RWPE1 (cell line): ENCODE measurements around the gene DOP1A.

Experiments used
- CTCF ChIA-PET: fragments of 350-600 bp; sonication (Branson Sonifier 250); formaldehyde crosslinking; extraction: SDS; loops from one replicate; lab custom pipeline; 2021; lab: Yijun Ruan, JAX
- POLR2A ChIA-PET: fragments of 400-600 bp; formaldehyde crosslinking; extraction: SDS; loops from one replicate; lab custom pipeline; 2020; ENCODE audit warnings: antibody characterized with exemption; ENCODE audit not compliant: low non-redundant PET; lab: Yijun Ruan, JAX
- DNase-seq: peaks from one replicate; pipeline ENCODE4 v3.0.0; 2012; ENCODE audit warnings: low spot score
- H3K27ac ChIP-seq: fragments of 450-650 bp; 2 replicates; pipeline ENCODE4 v1.5.1; 2017
- TF ChIP-seq, protein P1 (sequence below): fragments of 450-650 bp; conservative IDR thresholded peaks from 2 replicates; pipeline ENCODE4 v1.5.1; 2017; ENCODE audit warnings: low read depth, mild to moderate bottlenecking

Gene DOP1A

DNA sequence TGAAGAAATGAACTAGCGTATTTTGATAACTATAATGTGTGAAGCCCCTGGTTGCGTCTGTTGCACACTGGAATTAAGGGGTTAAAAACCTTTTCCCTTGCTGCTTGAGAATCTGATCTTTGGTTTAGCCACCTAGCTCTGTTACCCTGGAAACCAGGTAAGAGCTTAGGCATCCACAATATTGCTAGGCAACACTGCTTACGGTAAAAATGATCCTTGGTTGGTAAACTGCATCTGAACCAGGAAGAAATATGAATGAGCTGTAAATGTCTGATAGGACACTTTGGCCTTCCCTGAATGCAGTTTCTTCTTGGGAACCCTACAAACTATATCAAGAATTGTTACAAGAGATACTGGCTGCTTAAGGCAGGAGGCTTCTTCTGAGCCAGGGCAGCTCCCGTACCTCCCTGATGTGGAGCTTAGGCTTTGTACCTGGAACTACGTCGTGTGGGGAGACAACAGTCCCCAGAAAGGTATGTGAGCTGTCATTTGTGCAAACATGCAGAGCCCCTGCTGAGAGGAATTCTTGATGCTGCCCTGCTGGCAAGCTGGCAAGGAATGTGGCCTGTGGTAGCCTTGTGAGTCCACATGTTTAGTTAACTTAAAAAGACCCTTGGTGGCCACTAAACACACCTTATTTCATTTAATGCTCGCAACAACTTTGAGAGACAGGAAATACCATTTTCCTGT, 20.3 kb upstream of the DOP1A start:
- TF ChIP-seq, protein P1, sequence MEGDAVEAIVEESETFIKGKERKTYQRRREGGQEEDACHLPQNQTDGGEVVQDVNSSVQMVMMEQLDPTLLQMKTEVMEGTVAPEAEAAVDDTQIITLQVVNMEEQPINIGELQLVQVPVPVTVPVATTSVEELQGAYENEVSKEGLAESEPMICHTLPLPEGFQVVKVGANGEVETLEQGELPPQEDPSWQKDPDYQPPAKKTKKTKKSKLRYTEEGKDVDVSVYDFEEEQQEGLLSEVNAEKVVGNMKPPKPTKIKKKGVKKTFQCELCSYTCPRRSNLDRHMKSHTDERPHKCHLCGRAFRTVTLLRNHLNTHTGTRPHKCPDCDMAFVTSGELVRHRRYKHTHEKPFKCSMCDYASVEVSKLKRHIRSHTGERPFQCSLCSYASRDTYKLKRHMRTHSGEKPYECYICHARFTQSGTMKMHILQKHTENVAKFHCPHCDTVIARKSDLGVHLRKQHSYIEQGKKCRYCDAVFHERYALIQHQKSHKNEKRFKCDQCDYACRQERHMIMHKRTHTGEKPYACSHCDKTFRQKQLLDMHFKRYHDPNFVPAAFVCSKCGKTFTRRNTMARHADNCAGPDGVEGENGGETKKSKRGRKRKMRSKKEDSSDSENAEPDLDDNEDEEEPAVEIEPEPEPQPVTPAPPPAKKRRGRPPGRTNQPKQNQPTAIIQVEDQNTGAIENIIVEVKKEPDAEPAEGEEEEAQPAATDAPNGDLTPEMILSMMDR = no peak
- H3K27ac ChIP-seq = no peak overlapping the region
- ChIA-PET POLR2A (no interaction called here), CTCF (interaction anchor here (0.6 to 1.7 kb wide), 2 partner anchors 11 to 18 kb away, joined by 3 to 7 read pairs; partner anchors contain the start of gene UBE3D)
- DNase-seq = no peak

DNA sequence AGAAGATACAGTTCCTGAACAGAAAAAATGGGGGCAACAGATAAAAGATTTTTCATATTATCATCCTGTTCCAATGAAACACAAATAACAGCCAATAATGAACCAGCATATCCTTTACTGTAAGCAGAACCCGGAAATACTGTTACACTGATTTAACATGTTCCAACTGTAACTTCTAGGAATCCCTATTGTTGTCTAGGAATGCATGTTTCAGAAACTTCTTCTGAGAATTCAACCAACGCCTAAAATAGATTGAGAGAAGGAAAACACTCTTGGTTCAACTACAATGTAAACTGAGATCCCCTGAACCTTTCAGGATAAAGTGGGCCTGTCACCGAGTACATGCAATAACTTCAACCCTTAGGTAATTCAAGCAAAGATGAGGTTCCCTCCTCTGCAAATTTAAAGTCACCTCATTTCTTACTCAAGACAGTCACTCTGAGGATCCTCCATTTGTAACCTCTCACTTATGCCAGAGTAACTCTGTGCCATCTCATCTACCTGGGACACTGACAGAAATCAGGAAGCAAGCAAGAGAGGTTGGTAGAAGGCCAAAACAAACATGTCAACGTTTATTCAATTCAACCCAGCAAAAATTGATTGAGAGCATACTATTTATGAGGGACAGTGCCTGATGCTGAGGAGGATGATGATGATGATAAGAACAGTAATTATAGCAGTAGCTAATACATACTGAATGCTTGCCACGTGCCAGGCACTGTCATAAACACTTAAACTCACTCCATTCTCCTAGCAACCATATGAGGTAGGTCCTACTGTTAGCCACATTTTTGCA, 15.9 kb upstream of the DOP1A start:
- ChIA-PET POLR2A (no interaction called here), CTCF (no interaction called here)
- TF ChIP-seq, protein P1 = no peak
- DNase-seq = no peak
- no peak overlapping the region for H3K27ac ChIP-seq

DNA sequence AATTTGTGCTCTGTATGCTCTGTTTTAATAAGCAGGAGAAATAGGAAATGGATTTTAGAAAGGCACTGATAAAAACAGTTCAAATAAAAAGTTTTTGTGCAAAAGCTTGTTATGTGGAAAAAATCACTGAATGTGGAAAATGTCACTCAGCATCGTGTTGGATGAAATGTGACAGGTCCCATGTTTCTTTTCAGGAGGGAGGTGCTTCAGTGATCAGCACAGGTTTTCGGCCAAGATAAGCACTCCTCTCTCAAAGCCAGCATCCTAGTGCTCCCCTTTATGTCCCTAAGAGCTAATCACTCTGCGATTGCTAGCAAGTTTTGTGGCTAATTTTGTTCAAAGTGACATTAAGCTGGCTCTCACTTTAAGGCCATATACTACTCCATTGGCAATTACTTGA, 13.8 kb upstream of the DOP1A start:
- CTCF ChIA-PET = interaction anchor here (0.5 to 1.1 kb wide), 3 partner anchors 511 to 783 kb away, joined by 3 read pairs; no protein-coding TSS in a partner anchor
- TF ChIP-seq, protein P1 = no peak
- H3K27ac ChIP-seq = no peak overlapping the region
- POLR2A ChIA-PET = no interaction called here
- no peak for DNase-seq

DNA sequence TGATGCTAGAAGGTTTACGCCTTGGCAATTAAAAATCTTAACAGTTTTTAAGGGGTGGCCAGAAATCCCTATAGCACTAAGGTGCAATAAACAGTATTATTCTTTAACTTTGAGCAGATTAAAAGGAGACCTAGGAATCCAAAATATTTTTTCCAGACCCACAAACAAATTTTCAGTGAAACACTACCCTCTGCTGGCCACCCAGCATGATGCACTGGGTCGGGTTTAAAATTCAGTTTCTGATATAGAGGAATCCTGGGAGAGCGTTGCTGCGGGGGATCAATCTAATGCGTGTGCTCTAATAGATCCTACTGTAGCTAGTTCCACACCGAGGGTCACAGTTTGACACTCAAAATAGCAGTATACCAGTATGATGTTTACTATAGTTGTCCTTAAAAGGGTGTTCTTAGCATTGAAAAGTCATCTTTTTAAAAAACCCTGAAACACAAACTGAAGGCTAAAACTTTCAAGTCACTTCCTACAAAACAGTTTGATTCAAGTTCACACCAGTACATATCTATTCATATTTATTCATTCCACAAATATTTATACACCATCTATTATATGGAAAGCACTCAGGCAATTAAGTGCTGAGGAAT, 12.0 kb upstream of the DOP1A start:
- peak; percentile 80 for DNase-seq
- POLR2A ChIA-PET = no interaction called here
- TF ChIP-seq, protein P1 = peak; percentile 84
- CTCF ChIA-PET = interaction anchor here (0.5 to 0.9 kb wide), 3 partner anchors 10 to 816 kb away, joined by 3 to 5 read pairs (median 3); partner anchors contain the start of gene UBE3D
- H3K27ac ChIP-seq = no peak overlapping the region

DNA sequence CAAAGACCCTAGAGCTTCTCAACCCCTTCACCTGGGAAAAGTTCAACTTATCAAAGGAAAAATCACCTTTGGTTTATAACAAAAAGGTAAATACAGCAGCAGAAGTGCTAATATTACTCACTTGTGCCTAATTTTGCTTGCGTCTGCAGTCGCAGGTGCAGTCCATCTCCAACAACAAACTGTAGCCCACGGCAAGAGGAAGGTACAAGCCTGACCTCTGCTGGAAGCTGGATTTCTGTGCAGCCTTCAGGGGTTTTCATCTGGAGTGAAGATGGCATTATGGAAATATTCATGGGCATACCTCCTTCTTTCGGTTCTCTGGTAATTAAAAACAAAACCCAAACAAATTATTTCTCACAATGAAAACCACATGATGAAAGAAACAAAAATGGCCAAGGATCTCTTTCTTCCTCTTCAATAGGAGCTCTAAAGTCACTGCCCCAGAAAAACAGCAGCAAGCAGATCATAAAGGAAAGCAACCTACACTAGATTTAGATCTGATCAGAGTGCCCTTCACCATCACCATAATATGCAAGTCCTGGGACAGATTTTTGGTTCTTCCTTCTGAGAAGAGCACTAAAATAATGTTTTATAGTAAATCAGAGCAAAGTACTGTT, 9.7 kb upstream of the DOP1A start:
- CTCF ChIA-PET = interaction anchor here (0.6 to 1.4 kb wide), 12 partner anchors 8 to 1361 kb away, joined by 3 to 10 read pairs (median 3); partner anchors contain the start of gene UBE3D
- TF ChIP-seq, protein P1 = peak; percentile 78
- DNase-seq = peak; percentile 46
- no peak overlapping the region for H3K27ac ChIP-seq
- POLR2A ChIA-PET = no interaction called here

DNA sequence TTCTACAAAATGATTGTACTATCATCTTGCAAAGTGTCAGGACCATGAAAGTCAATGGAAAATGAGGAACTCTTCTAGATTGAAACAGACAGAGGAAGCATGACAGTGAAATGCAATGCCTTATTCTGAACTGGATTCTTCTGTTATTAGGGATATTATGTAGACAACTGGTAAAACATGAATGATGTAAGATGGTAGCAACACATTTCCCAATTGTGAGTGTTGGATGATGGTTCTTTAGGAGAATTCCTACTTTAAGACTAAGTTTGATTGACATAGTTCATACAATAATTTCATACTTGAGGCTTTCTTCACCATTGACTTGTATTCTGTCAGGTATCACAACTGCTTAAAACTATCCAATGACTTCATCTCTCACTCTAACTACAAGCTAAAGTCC, 6.3 kb upstream of the DOP1A start:
- ChIA-PET POLR2A (no interaction called here), CTCF (no interaction called here)
- TF ChIP-seq, protein P1 = no peak
- H3K27ac ChIP-seq = no peak overlapping the region
- DNase-seq = no peak
